Liver (tissue), 9 donors: ENCODE data around the gene HDAC9. TPM values are rescaled to one million over a fixed set of nuclear protein-coding genes. Genes with fewer than 3 reads are reported as not detected.

Experiments used
- DNase-seq: peaks from one replicate; pipeline ENCODE4 v3.0.0-alpha.2; 2017; ENCODE audit warnings: low spot score
- H3K27ac ChIP-seq, 2 donors: one replicate each; pipeline ENCODE4 v1.7.0; 2013; ENCODE audit warnings: inconsistent platforms in 2 of 2, low read length in 2 of 2, control low read depth in 1 of 2, low read depth in 1 of 2, mild to moderate bottlenecking in 1 of 2
- H3K27me3 ChIP-seq, 4 donors: one replicate each; pipeline versions ENCODE4 v1.6.1 to v1.7.0; 2013; ENCODE audit warnings: low read length in 3 of 4, inconsistent platforms in 1 of 4, mild to moderate bottlenecking in 1 of 4, moderate library complexity in 1 of 4; ENCODE audit not compliant: control insufficient read depth in 4 of 4, insufficient read depth in 4 of 4
- H3K36me3 ChIP-seq, 4 donors: one replicate each; pipeline versions ENCODE4 v1.6.1 to v1.7.0; 2013; ENCODE audit warnings: low read length in 3 of 4, mild to moderate bottlenecking in 3 of 4, low read depth in 1 of 4, moderate library complexity in 1 of 4; ENCODE audit not compliant: control insufficient read depth in 4 of 4, insufficient read depth in 3 of 4
- H3K4me1 ChIP-seq, 4 donors: one replicate each; pipeline versions ENCODE4 v1.6.1 to v1.7.0; 2013; ENCODE audit warnings: low read length in 3 of 4, mild to moderate bottlenecking in 3 of 4, moderate library complexity in 1 of 4; ENCODE audit not compliant: control insufficient read depth in 4 of 4, insufficient read depth in 4 of 4
- H3K4me3 ChIP-seq, 3 donors: one replicate each; pipeline versions ENCODE4 v1.6.1 to v1.7.0; 2013; ENCODE audit warnings: low read length in 3 of 3, control low read depth in 1 of 3, low read depth in 1 of 3, mild to moderate bottlenecking in 1 of 3
- H3K9ac ChIP-seq, 2 donors: one replicate each; pipeline ENCODE4 v1.7.0; 2013; ENCODE audit warnings: low read length in 2 of 2, mild to moderate bottlenecking in 2 of 2, moderate library complexity in 2 of 2, control low read depth in 1 of 2, low read depth in 1 of 2
- H3K9me3 ChIP-seq, 4 donors: one replicate each; pipeline versions ENCODE4 v1.6.1 to v1.7.0; 2013; ENCODE audit warnings: low read length in 3 of 4; ENCODE audit not compliant: control insufficient read depth in 4 of 4
- ATF3 ChIP-seq: IDR thresholded peaks from 2 replicates; pipeline ENCODE4 v1.6.1; 2016; ENCODE audit warnings: antibody characterized with exemption
- EGR1 ChIP-seq, 2 donors: IDR thresholded peaks; 2 replicates each; pipeline ENCODE4 v1.6.1; 2016 to 2018; ENCODE audit warnings: antibody characterized with exemption in 2 of 2, low read depth in 2 of 2
- FOXA1 ChIP-seq: IDR thresholded peaks from 2 replicates; pipeline ENCODE4 v1.6.1; 2016; ENCODE audit warnings: antibody characterized with exemption
- FOXA2 ChIP-seq: IDR thresholded peaks from 2 replicates; pipeline ENCODE4 v1.6.1; 2016; ENCODE audit warnings: antibody characterized with exemption
- GABPA ChIP-seq, 2 donors: IDR thresholded peaks in 1 of 2; conservative IDR thresholded peaks in 1 of 2; 2 replicates each; pipeline ENCODE4 v1.6.1; 2016; ENCODE audit warnings: antibody characterized with exemption in 2 of 2, mild to moderate bottlenecking in 1 of 2, moderate library complexity in 1 of 2
- HNF4A ChIP-seq, 2 donors: conservative IDR thresholded peaks; 2 replicates each; pipeline ENCODE4 v1.6.1; 2016; ENCODE audit warnings: antibody characterized with exemption in 2 of 2, mild to moderate bottlenecking in 2 of 2
- HNF4G ChIP-seq: IDR thresholded peaks from 2 replicates; pipeline ENCODE4 v1.6.1; 2016; ENCODE audit warnings: antibody characterized with exemption
- JUND ChIP-seq, 2 donors: IDR thresholded peaks; 2 replicates each; pipeline ENCODE4 v1.6.1; 2016; ENCODE audit warnings: antibody characterized with exemption in 2 of 2
- MAX ChIP-seq: IDR thresholded peaks from 2 replicates; pipeline ENCODE4 v1.6.1; 2016; ENCODE audit warnings: antibody characterized with exemption
- NR2F2 ChIP-seq: IDR thresholded peaks from 2 replicates; pipeline ENCODE4 v1.6.1; 2016; ENCODE audit warnings: antibody characterized with exemption
- RAD21 ChIP-seq, 2 donors: IDR thresholded peaks; 2 replicates each; pipeline ENCODE4 v1.6.1; 2016; ENCODE audit warnings: antibody characterized with exemption in 2 of 2, mild to moderate bottlenecking in 2 of 2
- REST ChIP-seq: IDR thresholded peaks from 2 replicates; pipeline ENCODE4 v1.6.1; 2016; ENCODE audit warnings: antibody characterized with exemption, mild to moderate bottlenecking
- RXRA ChIP-seq, 2 donors: IDR thresholded peaks; 2 replicates each; pipeline ENCODE4 v1.6.1; 2017 to 2018; ENCODE audit warnings: antibody characterized with exemption in 2 of 2, mild to moderate bottlenecking in 1 of 2
- TAF1 ChIP-seq: conservative IDR thresholded peaks from 2 replicates; pipeline ENCODE4 v1.6.1; 2016; ENCODE audit warnings: antibody characterized with exemption, mild to moderate bottlenecking
- YY1 ChIP-seq: IDR thresholded peaks from 2 replicates; pipeline ENCODE4 v1.6.1; 2016; ENCODE audit warnings: antibody characterized with exemption, mild to moderate bottlenecking
- WGBS: extraction: QIAGEN DNeasy Blood & Tissue Kit; methylation state at CpG from one replicate; pipeline ENCODE4 v1.1.7; 2013; 5-methylcytosine and 5-hydroxymethylcytosine counted together
- polyA plus RNA-seq, 2 donors: library from polyadenylated mRNA; stranded (reverse) in 1 of 2; unstranded in 1 of 2; fragments of 200-250 nt in 1 of 2; fragments of >200 nt in 1 of 2; fragmentation: Nextera tagmentation in 1 of 2; extraction: Ambion mirVana in 1 of 2; gene quantifications; one replicate each; pipeline versions ENCODE4 v1.2.1 to v1.2.3, GENCODE V29; 2013 to 2015
- total RNA-seq, 2 donors: library from RNA; depleted of rRNA; stranded (reverse); fragments of >200 nt; gene quantifications; one replicate each; pipeline ENCODE4 v1.2.3, GENCODE V29; 2014
- TF ChIP-seq, protein P1 (sequence below): IDR thresholded peaks from 2 replicates; pipeline ENCODE4 v1.6.1; 2016; ENCODE audit warnings: antibody characterized with exemption
- TF ChIP-seq, protein P2 (sequence below): fragments of 150-350 bp; IDR thresholded peaks from 2 replicates; pipeline ENCODE4 v1.5.1; 2017; ENCODE audit warnings: improper control_type of control experiment, low read depth, low read length; ENCODE audit not compliant: missing input control
- donor health status: healthy.
- donor health status: healthy.
- donor health status: healthy.
- donor health status: healthy.
- donor health status: healthy.

Gene HDAC9
- total and polyA plus RNA-seq, 4 donors = 1.0 to 10.1 (median 2.3) TPM

DNA sequence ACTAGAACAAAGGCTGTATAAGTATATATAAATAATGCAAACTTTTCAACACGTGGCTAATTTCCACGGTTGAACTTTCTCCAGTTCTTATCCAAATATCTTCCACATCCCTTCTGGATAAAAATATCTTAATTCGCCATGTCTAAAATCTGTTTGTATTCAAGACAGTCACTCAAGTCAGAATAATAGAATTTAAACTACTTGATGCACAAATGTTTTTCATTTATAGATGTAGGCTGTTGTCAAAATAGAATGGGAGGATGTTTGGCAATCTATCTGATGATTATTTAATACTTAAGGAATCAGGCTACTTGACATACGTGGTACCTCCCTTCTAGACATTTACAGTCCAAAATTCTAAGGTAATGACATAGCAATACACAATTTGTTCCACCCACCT is 417.6 kb downstream of the HDAC9 start:
- Histone ChIP-seq H3K9me3 (no peaks in the 10 kb centered on the region), H3K4me3 (no peak overlapping the region), H3K27ac (no peak overlapping the region), H3K27me3 (no peaks in the 10 kb centered on the region), H3K9ac (no peak overlapping the region), H3K4me1 (no peaks in the 10 kb centered on the region), H3K36me3 (no peaks in the 10 kb centered on the region)
- no peak for DNase-seq
- WGBS = 71% methylated on average over 4 of the region's 4 CpGs
- TF ChIP-seq GABPA (IDR thresholded peaks at IDR 0.05 in 1 of 2, conservative IDR thresholded peaks at IDR 0.05 in 1 of 2) (no peak), NR2F2 (no peak), ATF3 (no peak), YY1 (no peak), FOXA2 (no peak), REST (no peak)

GRCh38 chr7:18916826-18917225 is 421.3 kb downstream of the HDAC9 start:
- H3K4me1 ChIP-seq = no peaks in the 10 kb centered on the region
- no peak for DNase-seq
- TF ChIP-seq, protein P1, sequence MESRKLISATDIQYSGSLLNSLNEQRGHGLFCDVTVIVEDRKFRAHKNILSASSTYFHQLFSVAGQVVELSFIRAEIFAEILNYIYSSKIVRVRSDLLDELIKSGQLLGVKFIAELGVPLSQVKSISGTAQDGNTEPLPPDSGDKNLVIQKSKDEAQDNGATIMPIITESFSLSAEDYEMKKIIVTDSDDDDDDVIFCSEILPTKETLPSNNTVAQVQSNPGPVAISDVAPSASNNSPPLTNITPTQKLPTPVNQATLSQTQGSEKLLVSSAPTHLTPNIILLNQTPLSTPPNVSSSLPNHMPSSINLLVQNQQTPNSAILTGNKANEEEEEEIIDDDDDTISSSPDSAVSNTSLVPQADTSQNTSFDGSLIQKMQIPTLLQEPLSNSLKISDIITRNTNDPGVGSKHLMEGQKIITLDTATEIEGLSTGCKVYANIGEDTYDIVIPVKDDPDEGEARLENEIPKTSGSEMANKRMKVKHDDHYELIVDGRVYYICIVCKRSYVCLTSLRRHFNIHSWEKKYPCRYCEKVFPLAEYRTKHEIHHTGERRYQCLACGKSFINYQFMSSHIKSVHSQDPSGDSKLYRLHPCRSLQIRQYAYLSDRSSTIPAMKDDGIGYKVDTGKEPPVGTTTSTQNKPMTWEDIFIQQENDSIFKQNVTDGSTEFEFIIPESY = no peak
- TF ChIP-seq JUND (IDR thresholded peaks at IDR 0.05) = no peak
- no peak for TF ChIP-seq GABPA (IDR thresholded peaks at IDR 0.05 in 1 of 2, conservative IDR thresholded peaks at IDR 0.05 in 1 of 2)
- TF ChIP-seq YY1 = no peak
- no peak for TF ChIP-seq RXRA (IDR thresholded peaks at IDR 0.05)
- no peak for TF ChIP-seq NR2F2
- TF ChIP-seq TAF1 = no peak
- no peak for TF ChIP-seq HNF4G
- no peak for TF ChIP-seq FOXA2
- no peaks in the 10 kb centered on the region for H3K9me3 ChIP-seq
- H3K9ac ChIP-seq = no peak overlapping the region
- WGBS = 58% methylated on average over 3 of the region's 3 CpGs
- H3K27me3 ChIP-seq = no peaks in the 10 kb centered on the region
- H3K36me3 ChIP-seq = no peaks in the 10 kb centered on the region
- no peak overlapping the region for H3K4me3 ChIP-seq
- no peak overlapping the region for H3K27ac ChIP-seq

DNA sequence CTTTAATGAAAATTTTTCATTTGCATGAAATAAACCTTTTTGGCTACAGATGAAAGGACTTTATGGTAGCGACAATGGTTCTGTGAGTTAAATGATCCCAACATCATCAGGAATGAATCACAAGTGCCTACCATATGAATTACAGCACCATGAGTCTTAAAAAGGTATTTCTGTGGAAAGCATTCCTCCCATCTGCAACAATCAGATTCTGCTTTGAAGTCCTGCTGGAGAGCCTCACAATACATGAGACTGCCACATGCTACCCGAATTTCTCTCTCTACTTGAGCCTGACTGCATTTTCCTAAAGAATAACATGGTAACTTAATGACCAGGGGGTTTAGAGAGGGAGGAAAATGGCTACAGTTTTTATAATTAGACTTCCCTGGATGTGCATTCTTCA is 431.6 kb downstream of the HDAC9 start:
- Histone ChIP-seq H3K27ac (no peak overlapping the region), H3K9me3 (no peaks in the 10 kb centered on the region), H3K9ac (no peak overlapping the region), H3K4me3 (no peak overlapping the region), H3K27me3 (no peaks in the 10 kb centered on the region), H3K36me3 (no peaks in the 10 kb centered on the region), H3K4me1 (no peaks in the 10 kb centered on the region)
- no peak for DNase-seq
- 52% methylated on average over 2 of the region's 2 CpGs for WGBS
- TF ChIP-seq, protein P2, sequence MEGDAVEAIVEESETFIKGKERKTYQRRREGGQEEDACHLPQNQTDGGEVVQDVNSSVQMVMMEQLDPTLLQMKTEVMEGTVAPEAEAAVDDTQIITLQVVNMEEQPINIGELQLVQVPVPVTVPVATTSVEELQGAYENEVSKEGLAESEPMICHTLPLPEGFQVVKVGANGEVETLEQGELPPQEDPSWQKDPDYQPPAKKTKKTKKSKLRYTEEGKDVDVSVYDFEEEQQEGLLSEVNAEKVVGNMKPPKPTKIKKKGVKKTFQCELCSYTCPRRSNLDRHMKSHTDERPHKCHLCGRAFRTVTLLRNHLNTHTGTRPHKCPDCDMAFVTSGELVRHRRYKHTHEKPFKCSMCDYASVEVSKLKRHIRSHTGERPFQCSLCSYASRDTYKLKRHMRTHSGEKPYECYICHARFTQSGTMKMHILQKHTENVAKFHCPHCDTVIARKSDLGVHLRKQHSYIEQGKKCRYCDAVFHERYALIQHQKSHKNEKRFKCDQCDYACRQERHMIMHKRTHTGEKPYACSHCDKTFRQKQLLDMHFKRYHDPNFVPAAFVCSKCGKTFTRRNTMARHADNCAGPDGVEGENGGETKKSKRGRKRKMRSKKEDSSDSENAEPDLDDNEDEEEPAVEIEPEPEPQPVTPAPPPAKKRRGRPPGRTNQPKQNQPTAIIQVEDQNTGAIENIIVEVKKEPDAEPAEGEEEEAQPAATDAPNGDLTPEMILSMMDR = no peak
- TF ChIP-seq HNF4A (conservative IDR thresholded peaks at IDR 0.05) (no peak), RXRA (IDR thresholded peaks at IDR 0.05) (no peak), YY1 (no peak), TAF1 (no peak), ATF3 (no peak), GABPA (IDR thresholded peaks at IDR 0.05 in 1 of 2, conservative IDR thresholded peaks at IDR 0.05 in 1 of 2) (no peak), FOXA1 (no peak), JUND (IDR thresholded peaks at IDR 0.05) (no peak), NR2F2 (no peak), RAD21 (IDR thresholded peaks at IDR 0.05) (no peak), MAX (no peak), EGR1 (IDR thresholded peaks at IDR 0.05; ENCODE audit: low read depth in 2 of 2) (no peak)
- TF ChIP-seq, protein P1 = no peak
